HS-27A (cell line): Measurements from ENCODE around the gene ATP12A.
"Not testable (repeated sequence)": the region's sequence is repeated elsewhere in the genome, so short reads cannot be mapped to it uniquely, and the experiment has no call there.

Source experiments
- DNase-seq: peaks from one replicate; pipeline ENCODE4 v3.0.0-alpha.2; 2012; ENCODE audit warnings: low read depth, missing footprints

Gene ATP12A

GRCh38 chr13:24688950-24689349, 8.7 kb downstream of the ATP12A start:
- DNase-seq, result no peak

DNA sequence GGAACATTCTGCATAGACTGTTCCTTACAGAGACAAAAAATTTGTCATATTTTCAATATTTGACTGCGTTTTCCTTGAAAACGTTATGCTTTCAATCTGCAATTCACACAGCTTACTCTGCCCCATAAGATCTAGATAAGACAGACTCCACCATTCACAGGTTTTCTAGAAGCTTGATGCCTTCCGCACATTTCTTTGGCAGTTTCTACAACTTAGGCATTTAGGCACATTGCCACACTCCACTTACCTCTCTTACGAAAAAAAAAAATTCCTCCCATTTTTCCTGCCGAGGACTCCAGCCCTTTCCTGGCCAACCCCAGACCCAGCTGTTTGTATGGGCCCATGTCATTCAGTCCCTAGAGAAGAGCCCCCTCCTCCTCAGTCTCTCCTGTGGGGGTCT, 11.2 kb downstream of the ATP12A start:
- no peak for DNase-seq

DNA sequence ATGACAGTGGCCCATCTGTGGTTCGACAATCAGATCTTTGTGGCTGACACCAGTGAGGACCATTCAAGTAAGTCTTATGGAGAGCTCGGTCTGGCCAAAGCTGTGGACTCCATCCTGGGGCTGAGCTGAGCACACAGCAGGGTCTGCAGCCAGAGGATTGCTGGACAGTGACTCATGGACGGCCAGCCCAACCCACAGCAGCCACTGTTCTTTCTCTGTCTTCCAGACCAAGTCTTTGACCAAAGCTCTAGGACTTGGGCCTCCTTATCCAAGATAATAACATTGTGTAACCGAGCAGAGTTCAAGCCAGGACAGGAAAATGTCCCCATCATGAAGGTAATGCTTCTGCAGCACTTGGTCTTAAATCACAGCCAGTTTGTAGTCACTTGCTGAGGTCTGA, 12.4 kb downstream of the ATP12A start:
- no peak for DNase-seq

GRCh38 chr13:24693862-24694471, 13.8 kb downstream of the ATP12A start:
- no peak for DNase-seq

- DNase-seq, result no peak
Observed at GRCh38 chr13:24694907-24695306, 14.7 kb downstream of the ATP12A start.

GRCh38 chr13:24698686-24699085, 18.5 kb downstream of the ATP12A start:
- DNase-seq, result no peak

DNA sequence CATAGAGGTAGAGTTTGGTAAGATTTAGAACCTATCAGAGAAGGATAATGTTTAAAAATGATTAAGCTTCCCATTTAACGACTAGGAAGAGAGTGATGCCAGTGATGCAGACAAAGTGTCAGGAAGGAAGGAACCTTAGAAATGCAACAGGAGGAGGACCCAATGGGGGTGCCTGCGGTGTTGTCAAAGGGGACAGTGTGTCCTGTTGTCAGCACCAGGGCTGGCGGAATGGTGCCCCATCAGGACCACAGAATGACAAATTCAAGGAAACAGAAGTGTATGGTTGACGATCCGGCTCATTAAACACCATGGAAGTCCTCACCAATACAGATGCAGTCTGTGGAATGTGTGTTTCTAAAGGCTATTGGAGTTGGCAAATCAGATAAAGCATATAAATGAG, 19.3 kb downstream of the ATP12A start:
- no peak for DNase-seq

DNA sequence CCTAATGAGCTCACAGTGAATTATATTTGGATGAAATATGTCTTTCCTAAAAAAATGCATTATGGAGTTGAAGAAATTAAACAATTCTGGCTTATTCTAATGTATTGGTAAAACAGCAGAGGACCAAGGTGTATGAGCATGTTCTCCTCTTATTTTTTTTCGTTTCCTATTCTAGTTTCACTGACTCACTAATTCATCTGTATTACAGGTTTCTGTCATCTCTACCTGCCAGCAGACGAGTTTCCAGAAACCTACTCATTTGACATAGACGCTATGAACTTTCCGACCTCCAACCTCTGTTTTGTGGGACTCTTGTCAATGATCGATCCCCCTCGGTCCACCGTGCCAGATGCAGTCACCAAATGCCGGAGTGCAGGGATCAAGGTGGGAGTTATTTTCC, 20.3 kb downstream of the ATP12A start:
- no peak for DNase-seq

DNA sequence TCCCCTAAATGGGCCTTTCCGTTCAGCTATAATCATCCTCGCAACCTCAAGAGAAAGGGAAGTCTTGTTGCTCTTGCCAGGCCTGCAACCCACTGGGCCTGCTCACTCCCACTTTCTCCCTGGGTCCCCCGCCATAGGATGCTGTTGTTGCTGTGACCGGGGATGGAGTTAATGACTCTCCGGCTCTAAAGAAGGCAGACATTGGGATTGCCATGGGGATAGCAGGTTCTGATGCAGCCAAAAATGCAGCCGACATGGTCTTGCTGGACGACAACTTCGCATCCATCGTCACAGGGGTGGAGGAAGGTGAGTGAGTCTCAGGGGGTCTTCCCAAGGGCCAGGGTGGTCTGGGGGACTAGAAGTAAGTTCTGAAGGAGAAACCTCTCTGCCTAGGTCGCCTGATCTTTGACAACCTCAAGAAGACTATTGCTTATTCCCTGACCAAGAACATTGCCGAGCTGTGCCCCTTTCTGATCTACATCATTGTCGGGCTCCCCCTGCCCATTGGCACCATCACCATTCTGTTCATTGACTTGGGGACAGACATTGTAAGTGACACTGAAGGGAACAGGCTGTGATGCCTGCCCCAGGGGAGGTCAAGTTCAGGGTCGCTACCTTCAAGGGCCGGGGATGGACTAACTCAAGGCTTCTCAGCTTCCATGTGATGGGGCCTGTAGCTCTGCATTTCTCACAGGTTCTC, 26.8 kb downstream of the ATP12A start:
- DNase-seq, result no peak

- DNase-seq, result no peak
Observed at GRCh38 chr13:24709186-24709913, 29.1 kb downstream of the ATP12A start.

DNA sequence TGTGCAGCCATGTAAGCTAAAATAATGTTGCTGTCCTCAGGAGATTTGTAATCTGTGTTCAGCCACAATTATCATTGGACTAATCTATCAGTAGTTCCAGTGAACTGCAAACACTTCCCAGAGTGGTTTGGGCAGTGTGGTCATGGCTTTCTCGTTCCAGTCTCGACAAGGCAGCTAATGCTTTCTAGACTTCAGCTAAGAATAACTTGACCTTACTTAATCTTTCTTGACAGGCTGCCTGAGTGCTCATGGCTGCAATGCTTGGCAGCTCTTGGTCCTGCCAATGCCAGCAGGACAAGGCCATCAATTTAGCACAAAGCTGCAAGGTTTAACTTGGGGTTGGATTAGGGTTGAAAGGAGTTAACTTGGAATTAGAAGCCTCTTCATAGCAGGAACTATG, 32.8 kb downstream of the ATP12A start:
- DNase-seq, result no peak

DNA sequence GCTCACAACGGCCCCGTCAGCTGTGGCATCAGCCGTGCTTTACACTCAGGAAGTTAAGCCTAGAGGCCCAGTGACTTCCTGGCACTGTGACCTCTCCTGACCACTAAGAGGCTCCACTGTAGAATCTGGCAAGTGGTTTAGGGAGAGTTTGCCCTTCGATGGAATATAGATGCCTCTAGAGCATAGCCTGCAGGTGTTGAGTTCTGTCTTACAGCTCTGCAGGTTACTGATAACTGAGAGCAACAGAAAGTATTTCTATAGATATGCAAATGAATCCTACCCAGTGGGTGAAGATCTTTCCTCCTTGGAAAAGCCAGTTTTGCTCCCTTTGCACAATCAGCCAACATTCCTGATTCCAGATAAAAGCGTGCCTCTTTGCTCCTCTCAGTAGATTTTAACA, 35.8 kb downstream of the ATP12A start:
- no peak for DNase-seq

GRCh38 chr13:24716446-24716845, 36.2 kb downstream of the ATP12A start:
- no peak for DNase-seq

DNA sequence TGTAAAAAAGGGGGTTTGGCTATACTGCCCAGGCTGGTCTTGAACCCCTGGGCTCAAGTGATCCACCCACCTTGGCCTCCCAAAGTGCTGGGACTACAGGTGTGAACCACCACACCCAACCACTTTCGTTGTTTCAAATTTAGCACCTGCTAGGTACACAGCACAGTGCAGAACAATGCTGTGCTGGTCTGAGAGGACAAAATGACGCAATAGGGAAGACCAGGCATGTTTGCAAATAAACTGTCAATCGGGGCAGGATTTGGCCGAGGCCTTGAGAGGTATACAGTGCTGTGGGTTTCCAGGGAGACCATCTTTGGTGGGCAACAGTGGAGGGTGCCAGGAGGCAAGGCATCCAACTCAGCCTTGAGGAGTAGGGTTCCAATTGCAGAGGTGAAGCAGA, 37.0 kb downstream of the ATP12A start:
- no peak for DNase-seq

- DNase-seq, result no peak
Observed at GRCh38 chr13:24718192-24718965, 38.2 kb downstream of the ATP12A start.

GRCh38 chr13:24719139-24719538, 38.9 kb downstream of the ATP12A start:
- DNase-seq, result no peak

DNA sequence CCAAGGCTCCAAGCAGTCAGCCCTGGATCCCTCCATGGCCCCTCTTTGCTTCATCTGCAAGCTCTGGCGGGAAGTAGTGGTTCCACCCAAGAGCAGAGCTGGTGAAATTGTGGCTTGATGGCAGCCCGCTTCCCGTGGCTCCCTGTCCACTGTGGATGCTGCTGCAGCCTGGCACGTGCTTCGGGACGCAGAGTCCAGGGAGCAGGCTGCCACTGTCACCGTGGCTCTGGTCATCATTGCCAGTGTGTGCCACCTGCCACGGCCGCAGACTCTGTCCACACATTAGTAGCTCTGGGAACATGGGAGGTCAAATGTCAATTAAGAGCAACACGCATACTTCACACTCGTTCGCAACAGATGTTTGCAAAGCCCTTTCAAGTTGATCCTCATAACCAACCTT, 43.0 kb downstream of the ATP12A start:
- no peak for DNase-seq

GRCh38 chr13:24724714-24725113, 44.5 kb downstream of the ATP12A start:
- no peak for DNase-seq

DNA sequence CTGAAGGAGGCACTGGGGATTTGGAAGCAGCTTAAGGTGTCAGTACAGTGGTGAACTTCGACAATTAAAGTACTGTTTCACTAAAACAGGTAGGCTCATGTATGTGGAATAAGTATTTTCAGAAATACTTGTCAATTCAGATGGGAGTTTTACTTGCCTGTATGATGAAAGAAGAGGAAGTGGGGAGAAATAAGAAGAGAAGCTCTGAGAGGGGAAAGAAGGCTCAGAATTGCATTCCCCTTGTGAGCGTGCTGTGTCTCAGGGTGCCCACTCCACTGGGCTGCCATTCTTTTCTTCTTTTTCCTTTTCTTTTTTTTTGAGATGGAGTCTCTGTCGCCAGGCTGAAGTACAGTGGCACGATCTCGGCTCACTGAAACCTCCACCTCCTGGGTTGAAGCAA, 45.2 kb downstream of the ATP12A start:
- no peak for DNase-seq

GRCh38 chr13:24727731-24728601, 47.8 kb downstream of the ATP12A start:
- peak; percentile 11 for DNase-seq

DNA sequence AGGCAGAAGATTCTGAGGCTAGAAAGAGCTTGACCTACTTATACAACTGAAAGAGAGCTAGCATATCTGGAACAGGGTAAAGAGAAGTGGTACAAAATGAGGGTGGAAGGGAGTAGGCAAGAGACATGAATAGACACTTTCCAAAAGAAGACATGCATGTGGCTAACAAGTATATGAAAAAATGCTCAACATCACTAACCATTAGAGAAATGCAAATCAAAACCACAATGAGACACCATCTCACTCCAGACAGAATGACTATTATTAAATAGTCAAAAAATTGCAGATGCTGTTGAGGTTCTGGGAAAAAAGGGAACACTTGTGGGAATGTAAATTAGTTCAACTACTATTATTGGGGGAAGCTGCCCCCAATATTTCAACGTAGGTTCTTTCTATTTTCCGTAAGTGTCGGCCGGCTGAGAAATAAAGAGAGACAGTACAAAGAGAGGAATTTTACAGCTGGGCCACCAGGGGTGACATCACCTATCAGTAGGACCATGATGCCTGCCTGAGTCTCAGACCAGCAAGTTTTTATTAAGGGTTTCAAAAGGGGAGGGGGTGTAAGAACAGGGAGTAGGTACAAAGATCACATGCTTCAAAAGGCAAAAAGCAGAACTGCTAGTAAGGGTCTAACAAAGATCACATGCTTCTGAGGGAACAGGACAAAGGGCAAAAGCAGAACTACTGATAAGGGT, 50.8 kb downstream of the ATP12A start:
- not testable (repeated sequence) for DNase-seq
